DMS153 (cell line): ENCODE results near the gene MALAT1.
"Not testable (repeated sequence)": the region's sequence is repeated elsewhere in the genome, so short reads cannot be mapped to it uniquely, and the experiment has no call there.

Experiments
- DNase-seq: peaks from one replicate; lab custom pipeline; 2025; lab: John Stamatoyannopoulos, UW

The MALAT1 gene

DNA sequence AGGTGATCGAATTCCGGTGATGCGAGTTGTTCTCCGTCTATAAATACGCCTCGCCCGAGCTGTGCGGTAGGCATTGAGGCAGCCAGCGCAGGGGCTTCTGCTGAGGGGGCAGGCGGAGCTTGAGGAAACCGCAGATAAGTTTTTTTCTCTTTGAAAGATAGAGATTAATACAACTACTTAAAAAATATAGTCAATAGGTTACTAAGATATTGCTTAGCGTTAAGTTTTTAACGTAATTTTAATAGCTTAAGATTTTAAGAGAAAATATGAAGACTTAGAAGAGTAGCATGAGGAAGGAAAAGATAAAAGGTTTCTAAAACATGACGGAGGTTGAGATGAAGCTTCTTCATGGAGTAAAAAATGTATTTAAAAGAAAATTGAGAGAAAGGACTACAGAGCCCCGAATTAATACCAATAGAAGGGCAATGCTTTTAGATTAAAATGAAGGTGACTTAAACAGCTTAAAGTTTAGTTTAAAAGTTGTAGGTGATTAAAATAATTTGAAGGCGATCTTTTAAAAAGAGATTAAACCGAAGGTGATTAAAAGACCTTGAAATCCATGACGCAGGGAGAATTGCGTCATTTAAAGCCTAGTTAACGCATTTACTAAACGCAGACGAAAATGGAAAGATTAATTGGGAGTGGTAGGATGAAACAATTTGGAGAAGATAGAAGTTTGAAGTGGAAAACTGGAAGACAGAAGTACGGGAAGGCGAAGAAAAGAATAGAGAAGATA lies at the start of gene MALAT1:
MALAT1 (plus strand) TSS at position 69 of the 736 bp plus-strand sequence.
- peak; percentile 80 for DNase-seq

GRCh38 chr11:65451301-65451700 lies 47.5 kb upstream of the MALAT1 start:
- not testable (repeated sequence) for DNase-seq

- DNase-seq, result not testable (repeated sequence)
Observed at GRCh38 chr11:65452259-65452658, 46.6 kb upstream of the MALAT1 start.

GRCh38 chr11:65452806-65453490 lies 45.9 kb upstream of the MALAT1 start:
- no peak for DNase-seq

GRCh38 chr11:65454311-65454695 lies 44.5 kb upstream of the MALAT1 start:
- DNase-seq, result no peak

DNA sequence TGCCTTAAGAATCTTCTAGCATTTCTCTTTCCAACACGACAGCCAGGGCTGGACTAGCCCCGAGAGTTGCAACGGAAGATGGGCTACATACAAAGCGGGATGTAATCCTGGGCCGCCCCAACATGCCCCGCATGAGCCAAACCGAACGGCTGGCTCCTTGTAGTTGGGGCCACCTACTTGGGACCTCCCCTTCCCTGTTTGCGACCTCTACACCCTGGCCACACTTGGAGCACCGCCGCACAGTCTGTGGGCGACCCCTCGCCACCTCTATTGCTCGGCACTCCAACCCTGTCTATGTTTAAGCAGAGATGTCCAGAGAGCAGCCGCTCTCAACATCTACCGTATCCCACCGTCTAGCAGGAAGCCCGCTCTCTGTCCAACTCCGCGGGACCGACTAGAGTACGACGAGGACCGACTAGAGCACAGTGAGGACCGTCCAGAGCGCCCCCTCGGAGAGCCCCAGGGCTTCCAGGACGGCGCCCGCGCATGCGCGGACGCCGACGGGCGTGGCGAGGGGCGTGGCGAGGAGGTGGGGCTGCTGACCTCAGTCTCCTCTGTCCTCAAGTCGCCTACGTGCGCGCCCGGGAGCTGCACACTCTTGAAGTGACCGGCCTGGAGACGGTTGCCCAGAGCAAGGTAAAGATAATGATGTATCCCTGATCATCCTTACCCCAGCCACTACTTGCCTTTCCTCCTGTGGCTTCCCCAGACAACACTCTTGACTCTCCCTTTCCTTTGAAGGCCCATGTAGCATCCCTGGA lies 44.0 kb upstream of the MALAT1 start:
- peak; percentile 74 for DNase-seq

GRCh38 chr11:65456418-65456817 lies 42.4 kb upstream of the MALAT1 start:
- DNase-seq, result no peak

DNA sequence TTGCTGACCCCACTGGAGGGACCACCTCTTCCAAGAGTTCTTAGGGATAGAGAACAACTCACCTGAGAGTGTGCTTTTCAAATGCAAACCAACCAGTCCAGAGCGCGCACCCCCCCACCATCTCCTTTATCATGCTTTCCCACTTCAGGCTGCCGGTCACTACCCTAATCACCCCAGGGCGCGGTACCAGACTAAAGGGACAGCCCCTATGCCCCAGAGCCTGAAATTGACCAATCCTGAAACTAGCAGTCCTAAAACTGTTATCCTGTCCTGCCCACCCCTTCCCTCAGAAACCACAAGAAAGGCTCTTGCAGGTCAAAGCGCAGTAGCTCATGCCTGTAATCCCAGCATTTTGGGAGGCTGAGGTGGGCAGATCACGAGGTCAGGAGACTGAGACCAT lies 39.3 kb upstream of the MALAT1 start:
- no peak for DNase-seq

- not testable (repeated sequence) for DNase-seq
Observed at GRCh38 chr11:65465471-65465870, 33.4 kb upstream of the MALAT1 start.

DNA sequence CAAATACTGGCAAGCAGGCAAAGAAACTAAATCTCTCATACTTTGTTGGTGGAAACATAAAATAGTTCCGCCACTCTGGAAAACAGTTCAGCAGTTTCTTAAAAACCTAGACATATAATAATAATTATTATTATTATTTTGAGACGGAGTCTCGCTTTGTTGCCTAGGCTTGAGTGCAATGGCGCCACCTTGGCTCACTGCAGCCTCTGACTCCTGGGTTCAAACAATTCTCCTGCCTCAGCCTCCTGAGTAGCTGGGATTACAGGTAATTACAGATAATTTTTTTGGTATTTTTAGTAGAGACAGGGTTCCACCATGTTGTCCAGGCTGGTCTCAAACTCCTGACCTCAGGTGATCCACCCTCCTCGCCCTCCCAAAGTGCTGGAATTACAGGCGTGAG lies 31.5 kb upstream of the MALAT1 start:
- DNase-seq, result not testable (repeated sequence)

- peak; percentile 79 for DNase-seq
Observed at GRCh38 chr11:65468874-65469333, 29.9 kb upstream of the MALAT1 start.

- no peak for DNase-seq
Observed at GRCh38 chr11:65470433-65471049, 28.3 kb upstream of the MALAT1 start.

- DNase-seq, result peak; percentile 69
Observed at GRCh38 chr11:65471447-65471891, 27.4 kb upstream of the MALAT1 start.

GRCh38 chr11:65472588-65473277 lies 26.1 kb upstream of the MALAT1 start:
- DNase-seq, result not testable (repeated sequence)

GRCh38 chr11:65473278-65473860 lies 25.5 kb upstream of the MALAT1 start:
- DNase-seq, result no peak

DNA sequence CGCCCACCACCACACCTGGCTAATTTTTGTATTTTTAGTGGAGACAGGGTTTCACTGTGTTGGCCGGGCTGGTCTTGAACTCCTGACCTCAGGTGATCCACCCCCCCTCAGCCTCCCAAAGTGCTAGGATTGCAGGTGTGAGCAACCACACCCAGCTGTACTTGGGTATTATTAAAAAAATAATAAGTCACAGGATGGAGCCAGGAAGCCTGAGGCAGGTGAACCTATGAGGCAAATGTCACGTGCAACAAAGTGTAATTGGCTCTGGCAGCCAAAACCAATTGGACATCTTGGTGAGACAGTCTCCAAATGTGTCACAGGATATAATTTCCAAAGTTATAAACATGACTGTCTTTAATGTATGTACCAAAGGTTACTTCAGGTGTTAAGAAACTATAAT lies 24.0 kb upstream of the MALAT1 start:
- no peak for DNase-seq

- no peak for DNase-seq
Observed at GRCh38 chr11:65476632-65477148, 22.2 kb upstream of the MALAT1 start.

GRCh38 chr11:65477149-65477965 lies 21.5 kb upstream of the MALAT1 start:
- DNase-seq, result peak; percentile 93

GRCh38 chr11:65478388-65479183 lies 20.3 kb upstream of the MALAT1 start:
- DNase-seq, result no peak
